Measurements from ENCODE around the gene RELN.

DNA sequence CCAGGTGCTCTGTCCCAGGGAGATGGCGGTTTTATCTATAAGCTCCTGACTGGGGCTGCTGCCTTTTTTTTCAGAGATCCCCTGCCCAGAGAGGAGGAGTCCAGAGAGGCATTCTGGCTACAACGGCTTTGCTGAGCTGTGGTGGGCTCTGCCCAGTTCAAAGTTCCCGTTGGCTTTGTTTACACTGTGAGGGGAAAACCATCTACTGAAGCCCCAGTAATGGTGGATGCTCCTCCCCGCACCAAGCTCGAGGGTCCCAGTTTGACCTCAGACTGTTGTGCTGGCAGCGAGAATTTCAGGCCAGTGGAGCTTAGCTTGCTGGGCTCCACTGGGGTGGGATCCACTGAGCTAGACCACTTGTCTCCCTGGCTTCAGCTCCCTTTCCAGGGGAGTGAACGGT, 527.1 kb downstream of the RELN start:
- TF ChIP-seq TOX (CRISPR knock-in tag; IDR thresholded peaks at IDR 0.05; ENCODE audit: borderline replicate concordance) (no peak), ZFP30 (CRISPR knock-in tag; IDR thresholded peaks at IDR 0.05) (no peak), RARB (CRISPR knock-in tag; IDR thresholded peaks at IDR 0.05) (no peak), ARNTL (CRISPR knock-in tag; IDR thresholded peaks at IDR 0.05; ENCODE audit: borderline replicate concordance, low read depth) (no peak), TCF4 (CRISPR knock-in tag; IDR thresholded peaks at IDR 0.05; ENCODE audit: borderline replicate concordance) (no peak), CREB5 (CRISPR knock-in tag; IDR thresholded peaks at IDR 0.05; ENCODE audit: low read depth) (no peak), PATZ1 (CRISPR knock-in tag; IDR thresholded peaks at IDR 0.05; ENCODE audit: borderline replicate concordance) (no peak), BACH2 (CRISPR knock-in tag; IDR thresholded peaks at IDR 0.05; ENCODE audit: borderline replicate concordance) (no peak), SNAI2 (CRISPR knock-in tag; IDR thresholded peaks at IDR 0.05) (no peak), POU6F1 (CRISPR knock-in tag; IDR thresholded peaks at IDR 0.05; ENCODE audit: borderline replicate concordance, low read depth) (no peak), ISL1 (CRISPR knock-in tag; IDR thresholded peaks at IDR 0.05) (no peak)

Measured in SK-N-SH treated with all-trans-retinoic acid at 6 μM for 48 hours (cell line).